WTC11 (cell line): ENCODE data around the gene GPR176. TPM values are rescaled to one million over a fixed set of nuclear protein-coding genes. Genes with fewer than 3 reads are reported as not detected.
A peak's percentile ranks its signal among the peaks of the same experiment; 100 is the strongest.

Experiments used
- ATAC-seq: fragments of 200-7000 bp; cut with Tn5 transposase; 2 replicates; pipeline ENCODE4 v1.10.0; 2021; ENCODE audit warnings: mild to moderate bottlenecking, moderate library complexity
- CTCF ChIA-PET: fragments of 300-600 bp; sonication (Branson Sonifier 250); formaldehyde crosslinking; loops from one replicate; lab custom pipeline; 2021; ENCODE audit warnings: antibody characterized with exemption; lab: Charles Lee
- POLR2A ChIA-PET: fragments of 350-600 bp; sonication (Branson Sonifier 250); formaldehyde crosslinking; loops from one replicate; lab custom pipeline; 2021; ENCODE audit warnings: antibody characterized with exemption; lab: Charles Lee
- DNase-seq: peaks from one replicate; pipeline ENCODE4 v3.0.0; 2021; ENCODE audit warnings: low spot score
- H3K27ac Mint-ChIP-seq: 2 replicates; pipeline ENCODE4 v1.8.0; 2021; ENCODE audit warnings: mixed read lengths
- H3K27me3 Mint-ChIP-seq: 2 replicates; pipeline ENCODE4 v1.8.0; 2021; ENCODE audit warnings: low read depth, mild to moderate bottlenecking, moderate library complexity, mixed read lengths
- H3K36me3 Mint-ChIP-seq: 2 replicates; pipeline ENCODE4 v1.8.0; 2021; ENCODE audit warnings: mixed read lengths
- H3K4me1 Mint-ChIP-seq: 2 replicates; pipeline ENCODE4 v1.8.0; 2022; ENCODE audit warnings: mixed read lengths
- H3K4me3 Mint-ChIP-seq: 2 replicates; pipeline ENCODE4 v1.8.0; 2021; ENCODE audit warnings: mild to moderate bottlenecking, moderate library complexity, mixed read lengths
- H3K9me3 Mint-ChIP-seq: 2 replicates; pipeline ENCODE4 v1.8.0; 2021; ENCODE audit warnings: mixed read lengths
- ATF2 ChIP-seq: sonication (generic); formaldehyde crosslinking; IDR thresholded peaks from 2 replicates; pipeline ENCODE4 v1.8.1; 2022; ENCODE audit warnings: low read depth, missing genetic modification reagents, borderline replicate concordance
- CDX4 ChIP-seq: fragments of 250-450 bp; sonication (Bioruptor Pico); IDR thresholded peaks from 2 replicates; pipeline ENCODE4 v1.9.0; 2021; ENCODE audit warnings: moderate library complexity, mild to moderate bottlenecking, inconsistent platforms, borderline replicate concordance
- E2F1 ChIP-seq: sonication (generic); formaldehyde crosslinking; IDR thresholded peaks from 2 replicates; pipeline ENCODE4 v1.8.0; 2022; ENCODE audit warnings: mild to moderate bottlenecking, missing genetic modification reagents
- ETV6 ChIP-seq: sonication (generic); formaldehyde crosslinking; IDR thresholded peaks from 2 replicates; pipeline ENCODE4 v1.8.1; 2022; ENCODE audit warnings: mild to moderate bottlenecking, missing genetic modification reagents
- HMGA2 ChIP-seq: fragments of 250-450 bp; sonication (Bioruptor Pico); IDR thresholded peaks from 2 replicates; pipeline ENCODE4 v1.4.0; 2021; ENCODE audit warnings: mild to moderate bottlenecking, moderate library complexity
- HMGXB4 ChIP-seq: sonication (generic); formaldehyde crosslinking; IDR thresholded peaks from 2 replicates; pipeline ENCODE4 v1.8.1; 2023; ENCODE audit warnings: mild to moderate bottlenecking, moderate library complexity, missing genetic modification reagents
- OVOL2 ChIP-seq: fragments of 250-450 bp; sonication (Bioruptor Pico); IDR thresholded peaks from 2 replicates; pipeline ENCODE4 v1.9.0; 2021; ENCODE audit warnings: mild to moderate bottlenecking, borderline replicate concordance
- SMAD3 ChIP-seq: sonication (generic); formaldehyde crosslinking; IDR thresholded peaks from 2 replicates; pipeline ENCODE4 v1.8.0; 2022; ENCODE audit warnings: missing genetic modification reagents, mild to moderate bottlenecking, borderline replicate concordance
- TCF7 ChIP-seq: sonication (generic); formaldehyde crosslinking; IDR thresholded peaks from 2 replicates; pipeline ENCODE4 v1.8.0; 2022; ENCODE audit warnings: mild to moderate bottlenecking, low read depth, missing genetic modification reagents, moderate library complexity
- TEAD1 ChIP-seq: sonication (generic); formaldehyde crosslinking; IDR thresholded peaks from 2 replicates; pipeline ENCODE4 v1.8.0; 2022; ENCODE audit warnings: mild to moderate bottlenecking, missing genetic modification reagents
- ZNF281 ChIP-seq: sonication (generic); formaldehyde crosslinking; IDR thresholded peaks from 2 replicates; pipeline ENCODE4 v1.8.0; 2023; ENCODE audit warnings: mild to moderate bottlenecking, missing genetic modification reagents
- ZNF423 ChIP-seq: fragments of 250-450 bp; sonication (Bioruptor Pico); IDR thresholded peaks from 2 replicates; pipeline ENCODE4 v2.1.2; 2022; ENCODE audit warnings: mild to moderate bottlenecking, moderate library complexity
- total RNA-seq: library from RNA; stranded (reverse); gene quantifications from 3 replicates; pipeline ENCODE4 v1.2.3, GENCODE V29; 2021
- TF ChIP-seq, protein P1 (sequence below): fragments of 250-450 bp; sonication (Bioruptor Pico); IDR thresholded peaks from 2 replicates; pipeline ENCODE4 v1.9.0; 2021; ENCODE audit warnings: mild to moderate bottlenecking
- TF ChIP-seq, protein P2 (sequence below): fragments of 250-450 bp; sonication (Bioruptor Pico); IDR thresholded peaks from 2 replicates; pipeline ENCODE4 v2.1.2; 2022; ENCODE audit warnings: mild to moderate bottlenecking, moderate library complexity

Gene GPR176
- total RNA-seq, 1 experiment from 2014 or later, result 117 TPM

- TF ChIP-seq ATF2 (CRISPR knock-in tag) (no peak), TCF7 (CRISPR knock-in tag) (no peak)
Measured at GRCh38 chr15:39788108-39788507, 132.0 kb downstream of the GPR176 start (continued).

GRCh38 chr15:39787479-39787878 is 132.6 kb downstream of the GPR176 start:
- CTCF ChIA-PET, result interaction anchor here (0.6 to 3.0 kb wide), 13 partner anchors 7 to 520 kb away, joined by 3 to 12 read pairs (median 3); no protein-coding TSS in a partner anchor
- DNase-seq (no peak), ATAC-seq (peak; percentile 20)
- POLR2A ChIA-PET, result interaction anchor here (0.6 to 1.3 kb wide), 5 partner anchors 100 to 630 kb away, joined by 3 to 5 read pairs (median 3); no protein-coding TSS in a partner anchor
- no peaks in the 10 kb centered on the region for H3K9me3 Mint-ChIP-seq
- no peaks in the 10 kb centered on the region for H3K36me3 Mint-ChIP-seq
- H3K4me1 Mint-ChIP-seq, result peaks cover 69% of the 10 kb centered on the region
- no peak overlapping the region for H3K4me3 Mint-ChIP-seq
- TF ChIP-seq OVOL2 (no peak), HMGXB4 (no peak), TEAD1 (CRISPR knock-in tag) (no peak), ZNF423 (no peak), CDX4 (no peak), ZNF281 (CRISPR knock-in tag) (no peak), E2F1 (CRISPR knock-in tag) (no peak), ETV6 (no peak), HMGA2 (no peak), SMAD3 (no peak)
- TF ChIP-seq, protein P1, sequence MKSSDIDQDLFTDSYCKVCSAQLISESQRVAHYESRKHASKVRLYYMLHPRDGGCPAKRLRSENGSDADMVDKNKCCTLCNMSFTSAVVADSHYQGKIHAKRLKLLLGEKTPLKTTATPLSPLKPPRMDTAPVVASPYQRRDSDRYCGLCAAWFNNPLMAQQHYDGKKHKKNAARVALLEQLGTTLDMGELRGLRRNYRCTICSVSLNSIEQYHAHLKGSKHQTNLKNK (CRISPR knock-in tag), result no peak
- TF ChIP-seq, protein P2, sequence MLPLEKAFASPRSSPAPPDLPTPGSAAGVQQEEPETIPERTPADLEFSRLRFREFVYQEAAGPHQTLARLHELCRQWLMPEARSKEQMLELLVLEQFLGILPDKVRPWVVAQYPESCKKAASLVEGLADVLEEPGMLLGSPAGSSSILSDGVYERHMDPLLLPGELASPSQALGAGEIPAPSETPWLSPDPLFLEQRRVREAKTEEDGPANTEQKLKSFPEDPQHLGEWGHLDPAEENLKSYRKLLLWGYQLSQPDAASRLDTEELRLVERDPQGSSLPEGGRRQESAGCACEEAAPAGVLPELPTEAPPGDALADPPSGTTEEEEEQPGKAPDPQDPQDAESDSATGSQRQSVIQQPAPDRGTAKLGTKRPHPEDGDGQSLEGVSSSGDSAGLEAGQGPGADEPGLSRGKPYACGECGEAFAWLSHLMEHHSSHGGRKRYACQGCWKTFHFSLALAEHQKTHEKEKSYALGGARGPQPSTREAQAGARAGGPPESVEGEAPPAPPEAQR, result no peak
- peak overlapping the region; percentile 61 for H3K27ac Mint-ChIP-seq
- no peaks in the 10 kb centered on the region for H3K27me3 Mint-ChIP-seq
